Activated naive CD4-positive, alpha-beta T cell treated with anti-CD3 and anti-CD28 coated beads, Interleukin-2, amount 50 U/mL, for 24 hours (primary cell): ENCODE data around the gene NISCH.

Source experiments
- H3K27ac Mint-ChIP-seq: one replicate; pipeline ENCODE4 v1.8.0; 2021; ENCODE audit warnings: mild to moderate bottlenecking, mixed read lengths
- H3K27me3 Mint-ChIP-seq: one replicate; pipeline ENCODE4 v1.8.0; 2021; ENCODE audit warnings: mixed read lengths
- H3K36me3 Mint-ChIP-seq: one replicate; pipeline ENCODE4 v1.8.0; 2021; ENCODE audit warnings: mixed read lengths
- H3K4me1 Mint-ChIP-seq: one replicate; pipeline ENCODE4 v1.8.0; 2021; ENCODE audit warnings: mixed read lengths
- H3K4me3 Mint-ChIP-seq: one replicate; pipeline ENCODE4 v1.8.0; 2021; ENCODE audit warnings: mild to moderate bottlenecking, mixed read lengths
- H3K9me3 Mint-ChIP-seq: one replicate; pipeline ENCODE4 v1.8.0; 2021; ENCODE audit warnings: mixed read lengths

Gene NISCH

GRCh38 chr3:52502808-52503350 is 47.5 kb downstream of the NISCH start:
- Mint-ChIP-seq H3K27me3 (no peaks in the 10 kb centered on the region), H3K36me3 (no peaks in the 10 kb centered on the region), H3K27ac (no peak overlapping the region), H3K4me3 (no peak overlapping the region), H3K9me3 (no peaks in the 10 kb centered on the region), H3K4me1 (no peaks in the 10 kb centered on the region)

- H3K4me3 Mint-ChIP-seq, result no peak overlapping the region
- H3K4me1 Mint-ChIP-seq, result no peaks in the 10 kb centered on the region
- H3K9me3 Mint-ChIP-seq, result no peaks in the 10 kb centered on the region
- H3K27me3 Mint-ChIP-seq, result no peaks in the 10 kb centered on the region
- no peak overlapping the region for H3K27ac Mint-ChIP-seq
- no peaks in the 10 kb centered on the region for H3K36me3 Mint-ChIP-seq
Observed at GRCh38 chr3:52503788-52504424, 48.5 kb downstream of the NISCH start.

- Mint-ChIP-seq H3K36me3 (no peaks in the 10 kb centered on the region), H3K4me1 (no peaks in the 10 kb centered on the region), H3K27me3 (no peaks in the 10 kb centered on the region), H3K27ac (no peak overlapping the region), H3K4me3 (no peak overlapping the region), H3K9me3 (no peaks in the 10 kb centered on the region)
Observed at GRCh38 chr3:52504977-52505376, 49.6 kb downstream of the NISCH start.

- Mint-ChIP-seq H3K4me1 (no peaks in the 10 kb centered on the region), H3K27ac (no peak overlapping the region), H3K4me3 (no peak overlapping the region), H3K36me3 (no peaks in the 10 kb centered on the region), H3K27me3 (no peaks in the 10 kb centered on the region), H3K9me3 (no peaks in the 10 kb centered on the region)
Observed at GRCh38 chr3:52506266-52506966, 51.0 kb downstream of the NISCH start.

GRCh38 chr3:52507359-52507758 is 52.0 kb downstream of the NISCH start:
- Mint-ChIP-seq H3K27me3 (no peaks in the 10 kb centered on the region), H3K4me3 (no peak overlapping the region), H3K36me3 (no peaks in the 10 kb centered on the region), H3K9me3 (no peaks in the 10 kb centered on the region), H3K27ac (no peak overlapping the region), H3K4me1 (no peaks in the 10 kb centered on the region)

GRCh38 chr3:52509753-52510328 is 54.4 kb downstream of the NISCH start:
- H3K4me1 Mint-ChIP-seq, result no peaks in the 10 kb centered on the region
- no peaks in the 10 kb centered on the region for H3K9me3 Mint-ChIP-seq
- H3K27ac Mint-ChIP-seq, result no peak overlapping the region
- H3K27me3 Mint-ChIP-seq, result no peaks in the 10 kb centered on the region
- H3K4me3 Mint-ChIP-seq, result no peak overlapping the region
- no peaks in the 10 kb centered on the region for H3K36me3 Mint-ChIP-seq

- H3K27ac Mint-ChIP-seq, result no peak overlapping the region
Observed at GRCh38 chr3:52511509-52511908, 56.1 kb downstream of the NISCH start.

GRCh38 chr3:52512105-52512504 is 56.7 kb downstream of the NISCH start:
- Mint-ChIP-seq H3K4me3 (no peak overlapping the region), H3K27ac (no peak overlapping the region), H3K27me3 (no peaks in the 10 kb centered on the region), H3K36me3 (no peaks in the 10 kb centered on the region), H3K9me3 (no peaks in the 10 kb centered on the region), H3K4me1 (no peaks in the 10 kb centered on the region)

More at GRCh38 chr3:52511509-52511908, 56.1 kb downstream of the NISCH start:
- Mint-ChIP-seq H3K36me3 (no peaks in the 10 kb centered on the region), H3K4me3 (no peak overlapping the region), H3K4me1 (no peaks in the 10 kb centered on the region), H3K9me3 (no peaks in the 10 kb centered on the region), H3K27me3 (no peaks in the 10 kb centered on the region)

- Mint-ChIP-seq H3K9me3 (no peaks in the 10 kb centered on the region), H3K27ac (no peak overlapping the region), H3K4me1 (no peaks in the 10 kb centered on the region), H3K27me3 (no peaks in the 10 kb centered on the region), H3K36me3 (no peaks in the 10 kb centered on the region), H3K4me3 (no peak overlapping the region)
Observed at GRCh38 chr3:52512727-52513126, 57.3 kb downstream of the NISCH start.

- Mint-ChIP-seq H3K4me3 (no peak overlapping the region), H3K9me3 (no peaks in the 10 kb centered on the region), H3K27ac (no peak overlapping the region), H3K27me3 (no peaks in the 10 kb centered on the region), H3K36me3 (no peaks in the 10 kb centered on the region), H3K4me1 (no peaks in the 10 kb centered on the region)
Observed at GRCh38 chr3:52513281-52513680, 57.9 kb downstream of the NISCH start.

GRCh38 chr3:52514576-52514975 is 59.2 kb downstream of the NISCH start:
- no peak overlapping the region for H3K27ac Mint-ChIP-seq
- no peak overlapping the region for H3K4me3 Mint-ChIP-seq
- H3K4me1 Mint-ChIP-seq, result no peaks in the 10 kb centered on the region
- no peaks in the 10 kb centered on the region for H3K27me3 Mint-ChIP-seq
- H3K9me3 Mint-ChIP-seq, result no peaks in the 10 kb centered on the region
- H3K36me3 Mint-ChIP-seq, result no peaks in the 10 kb centered on the region

GRCh38 chr3:52515192-52515591 is 59.8 kb downstream of the NISCH start:
- Mint-ChIP-seq H3K4me1 (no peaks in the 10 kb centered on the region), H3K27me3 (no peaks in the 10 kb centered on the region), H3K27ac (no peak overlapping the region), H3K9me3 (no peaks in the 10 kb centered on the region), H3K36me3 (no peaks in the 10 kb centered on the region), H3K4me3 (no peak overlapping the region)

- Mint-ChIP-seq H3K9me3 (no peaks in the 10 kb centered on the region), H3K4me1 (no peaks in the 10 kb centered on the region)
Observed at GRCh38 chr3:52516509-52517195, 61.2 kb downstream of the NISCH start.

GRCh38 chr3:52517796-52518722 is 62.7 kb downstream of the NISCH start:
- no peak overlapping the region for H3K27ac Mint-ChIP-seq
- no peaks in the 10 kb centered on the region for H3K9me3 Mint-ChIP-seq
- H3K36me3 Mint-ChIP-seq, result no peaks in the 10 kb centered on the region
- no peaks in the 10 kb centered on the region for H3K27me3 Mint-ChIP-seq
- H3K4me1 Mint-ChIP-seq, result no peaks in the 10 kb centered on the region
- H3K4me3 Mint-ChIP-seq, result no peak overlapping the region

More at GRCh38 chr3:52516509-52517195, 61.2 kb downstream of the NISCH start:
- Mint-ChIP-seq H3K27me3 (no peaks in the 10 kb centered on the region), H3K27ac (no peak overlapping the region), H3K4me3 (no peak overlapping the region), H3K36me3 (no peaks in the 10 kb centered on the region)
